T-helper 1 cell treated with Interleukin-12 subunit alpha and Interleukin-12 subunit beta and Interleukin-4 antibody, amounts not matched to agents 30 ng/mL and 1 ng/mL, for 36 hours (primary cell): ENCODE results near the gene RGL1. TPM values are rescaled to one million over a fixed set of nuclear protein-coding genes. Genes with fewer than 3 reads are reported as not detected.

Source experiments
- intact Hi-C: fragments of 100-400 bp; cut with micrococcal nuclease; formaldehyde crosslinking; loops from one replicate; pipeline ENCODE4 v1.15.1; 2024
- total RNA-seq: library from RNA; stranded (reverse); gene quantifications from 2 replicates; pipeline ENCODE4 v1.2.3, GENCODE V29; 2022

RGL1 gene
- total RNA-seq, 1 donor from 2014 or later, result 5.4 TPM

DNA sequence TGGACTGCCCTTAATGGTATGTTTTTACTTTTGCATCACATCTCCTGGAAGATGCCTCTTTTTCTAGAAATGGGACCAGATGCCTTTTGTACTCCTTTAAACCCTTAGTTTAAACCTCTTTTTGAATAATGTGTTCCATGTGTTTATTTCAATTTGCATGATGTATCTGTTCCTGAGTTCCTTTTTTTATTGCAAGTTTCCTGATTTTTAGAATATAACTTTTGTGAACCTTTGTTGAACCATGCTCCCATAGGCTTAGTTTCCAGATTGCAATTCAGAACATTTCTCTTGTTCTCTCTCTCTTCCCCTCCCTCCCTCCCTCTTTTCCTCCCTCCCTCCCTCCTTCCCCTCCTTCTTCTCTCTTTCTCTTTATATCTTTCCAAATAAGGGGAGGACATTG, 81.9 kb downstream of the RGL1 start:
- intact Hi-C loops, result no loop called here

GRCh38 chr1:183887826-183888819, 83.2 kb downstream of the RGL1 start:
- intact Hi-C loops, result no loop called here

GRCh38 chr1:183889095-183889494, 84.2 kb downstream of the RGL1 start:
- intact Hi-C loops, result no loop called here

GRCh38 chr1:183891158-183891856, 86.4 kb downstream of the RGL1 start:
- intact Hi-C loops, result no loop called here

GRCh38 chr1:183892351-183892793, 87.5 kb downstream of the RGL1 start:
- intact Hi-C loops, result no loop called here

DNA sequence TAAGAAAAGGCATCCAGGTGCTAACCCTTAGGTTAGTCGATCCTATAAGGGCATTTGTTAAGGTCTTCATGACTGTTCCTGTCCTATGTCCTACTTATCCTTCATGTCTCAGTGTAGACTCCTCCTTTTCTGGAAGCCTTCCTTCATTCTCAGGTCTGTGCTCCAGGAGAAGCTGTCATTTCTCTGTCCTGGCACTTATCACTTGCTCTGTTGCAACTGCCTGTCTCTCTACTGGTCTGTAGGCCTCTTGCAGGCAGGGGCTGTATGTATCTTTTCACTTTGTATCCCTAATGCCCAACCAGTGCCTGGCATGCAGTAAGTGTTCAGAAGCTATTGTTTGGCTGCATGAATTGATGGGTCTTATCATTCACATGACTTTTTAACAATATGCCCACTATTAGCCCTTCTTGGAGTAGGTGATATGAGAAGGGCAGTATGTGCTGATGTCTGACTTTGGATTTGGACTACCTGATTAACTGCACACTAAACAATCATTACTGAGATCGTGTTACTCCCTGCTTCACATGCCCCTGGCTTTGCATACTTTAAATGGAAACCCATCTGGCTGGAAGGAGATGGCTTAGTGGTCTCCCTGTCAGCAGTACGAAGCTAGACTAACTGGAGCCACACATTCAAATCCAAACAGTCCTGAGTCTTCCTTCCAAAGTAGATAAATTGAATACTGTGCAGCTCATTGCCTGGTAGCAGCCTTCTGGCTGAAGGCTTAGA, 88.8 kb downstream of the RGL1 start:
- intact Hi-C loops, result no loop called here

- intact Hi-C loops, result no loop called here
These were observed 89.3 kb downstream of the RGL1 start for GRCh38 chr1:183894290-183894565.

- intact Hi-C loops, result no loop called here
These were observed 91.6 kb downstream of the RGL1 start for GRCh38 chr1:183896466-183897048.

GRCh38 chr1:183898001-183898396, 93.1 kb downstream of the RGL1 start:
- intact Hi-C loops, result no loop called here

- intact Hi-C loops, result no loop called here
These were observed 93.7 kb downstream of the RGL1 start for GRCh38 chr1:183898610-183899009.

DNA sequence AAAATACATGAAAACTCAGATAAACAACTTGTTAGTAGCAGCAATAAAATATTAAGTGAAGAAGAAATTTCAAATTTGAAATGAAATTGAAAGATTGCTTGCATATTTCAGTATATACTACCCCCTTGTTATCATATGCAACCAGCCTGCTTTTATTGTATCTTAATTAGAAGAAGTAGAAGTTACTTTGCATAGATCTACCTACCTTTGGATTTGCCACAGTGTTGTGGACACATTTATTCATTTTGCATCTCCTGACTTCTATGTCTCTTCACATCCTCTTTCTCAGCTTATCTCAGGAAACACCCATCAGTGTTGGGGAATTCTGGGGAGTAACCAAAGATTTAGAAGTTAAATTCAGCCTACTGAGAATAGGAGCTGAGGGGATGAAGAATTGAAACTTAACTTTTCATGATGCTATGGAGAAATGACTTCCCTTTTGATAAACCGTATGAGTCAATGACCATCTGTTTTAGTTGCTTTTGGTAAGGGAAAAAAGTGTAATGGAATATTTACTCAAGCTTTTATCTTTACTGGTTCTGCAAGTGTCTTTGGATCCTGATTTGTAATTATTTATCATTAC, 96.9 kb downstream of the RGL1 start:
- intact Hi-C loops, result no loop called here

DNA sequence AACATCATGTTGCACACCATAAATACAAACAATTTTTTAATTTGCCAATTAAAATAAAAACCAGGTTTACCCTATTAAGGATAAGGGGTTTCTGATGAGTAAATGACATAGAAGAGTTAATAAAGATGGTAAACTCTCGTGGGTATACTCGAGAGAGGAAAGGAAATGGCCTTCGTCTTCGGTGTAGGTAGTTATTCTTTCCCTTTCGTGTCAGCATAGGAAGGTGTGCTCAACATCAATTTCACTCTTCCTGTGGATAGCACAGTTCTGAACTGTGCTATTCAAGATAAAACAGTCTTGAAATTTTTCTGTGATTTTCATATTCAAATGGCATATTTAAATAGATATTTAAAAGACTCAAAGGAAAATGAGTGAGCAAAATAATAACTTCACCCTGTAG, 98.2 kb downstream of the RGL1 start:
- intact Hi-C loops, result no loop called here

DNA sequence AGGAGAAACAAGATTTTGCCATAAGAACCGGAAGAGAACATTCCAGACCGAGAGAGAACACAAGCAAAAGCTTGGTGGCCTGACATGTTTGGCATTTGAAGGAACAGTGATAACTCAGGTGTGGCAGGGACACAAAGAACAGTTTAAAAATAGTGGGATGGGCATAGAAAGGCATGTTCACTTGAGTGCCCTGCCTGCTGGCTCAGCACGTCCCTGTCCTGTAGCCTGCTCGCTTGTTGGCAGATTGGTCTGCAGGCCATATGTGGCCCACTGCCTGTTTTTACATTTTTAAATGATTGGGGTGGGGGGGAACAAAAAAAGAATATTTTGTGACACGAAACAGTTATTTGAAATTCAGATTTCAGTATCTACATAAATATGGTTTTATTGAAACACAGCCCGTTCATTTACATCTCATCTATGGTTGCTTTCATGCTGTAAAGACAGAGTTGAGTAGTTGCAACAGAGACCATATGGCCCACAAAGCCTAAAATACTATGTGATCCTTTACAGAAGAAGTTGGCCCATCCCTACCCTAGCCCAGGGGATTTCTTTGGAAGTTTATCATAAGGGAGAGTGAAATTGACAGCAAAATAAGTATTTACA, 100.7 kb downstream of the RGL1 start:
- intact Hi-C loops, result no loop called here

- intact Hi-C loops, result no loop called here
These were observed 102.2 kb downstream of the RGL1 start for GRCh38 chr1:183907070-183907469.

DNA sequence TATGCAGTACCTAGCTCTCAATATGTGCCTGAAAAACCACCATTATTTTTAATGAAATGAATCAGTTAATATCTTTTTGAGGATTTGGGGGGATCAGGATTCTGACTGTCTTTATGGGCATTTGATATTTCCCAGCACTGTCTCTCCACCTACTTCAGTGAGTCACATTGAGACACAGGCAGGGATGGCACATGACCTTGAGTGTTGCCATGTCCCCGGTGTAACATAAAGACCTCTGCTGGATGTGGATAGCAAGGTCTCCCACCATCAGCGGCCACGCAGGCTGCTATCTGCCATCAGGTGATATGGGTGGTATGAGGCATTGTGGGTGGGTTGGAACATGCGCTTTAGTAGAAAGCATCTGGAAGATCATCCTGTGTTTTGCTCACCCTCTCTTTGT, 103.2 kb downstream of the RGL1 start:
- intact Hi-C loops, result no loop called here

- intact Hi-C loops, result loop anchor here (10.0 kb wide), 1 partner anchor 365 kb away; no protein-coding TSS in a partner anchor
These were observed 104.8 kb downstream of the RGL1 start for GRCh38 chr1:183909672-183910071.

DNA sequence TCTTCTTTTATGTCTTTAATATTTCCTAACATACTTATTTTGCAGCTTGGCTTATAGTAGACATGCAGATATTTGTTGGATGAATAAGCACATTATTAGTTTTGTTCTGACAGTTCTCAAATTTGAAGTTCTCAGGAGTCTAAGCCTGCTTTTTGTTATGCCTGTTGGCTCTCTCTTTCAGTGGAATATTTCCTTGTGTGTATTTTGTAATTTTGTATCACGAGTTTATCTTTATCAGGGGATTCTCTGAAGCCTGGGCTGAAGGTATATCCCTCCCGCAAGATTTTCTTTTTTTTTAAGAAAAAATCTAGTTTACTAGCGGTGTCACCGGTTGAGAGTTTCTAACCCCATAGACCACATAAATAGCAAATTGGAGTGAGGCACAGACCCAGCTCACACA, 105.9 kb downstream of the RGL1 start:
- intact Hi-C loops, result loop anchor here (1.0 to 10.0 kb wide), 2 partner anchors 69 to 366 kb away; no protein-coding TSS in a partner anchor

DNA sequence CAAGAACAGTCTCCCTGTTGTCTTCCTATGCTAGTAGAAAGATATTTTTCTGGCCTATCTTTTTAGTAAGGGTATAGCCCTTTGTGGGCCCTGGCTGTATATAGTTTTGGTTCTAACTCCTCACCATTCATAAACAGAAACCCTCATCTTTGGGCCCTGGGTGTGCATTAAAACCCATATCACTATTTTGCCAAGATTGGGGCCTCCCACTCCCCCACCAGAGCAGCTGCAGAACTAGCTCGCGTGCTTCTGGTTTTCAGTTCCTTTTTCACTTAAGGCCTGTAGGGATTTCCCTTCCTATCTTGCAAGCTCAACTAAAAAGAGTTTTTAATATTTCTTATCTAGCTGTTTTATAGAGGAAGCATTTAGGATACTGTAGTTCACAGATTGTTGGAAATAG, 106.4 kb downstream of the RGL1 start:
- intact Hi-C loops, result loop anchor here (1.0 to 10.0 kb wide), 2 partner anchors 69 to 366 kb away; no protein-coding TSS in a partner anchor

DNA sequence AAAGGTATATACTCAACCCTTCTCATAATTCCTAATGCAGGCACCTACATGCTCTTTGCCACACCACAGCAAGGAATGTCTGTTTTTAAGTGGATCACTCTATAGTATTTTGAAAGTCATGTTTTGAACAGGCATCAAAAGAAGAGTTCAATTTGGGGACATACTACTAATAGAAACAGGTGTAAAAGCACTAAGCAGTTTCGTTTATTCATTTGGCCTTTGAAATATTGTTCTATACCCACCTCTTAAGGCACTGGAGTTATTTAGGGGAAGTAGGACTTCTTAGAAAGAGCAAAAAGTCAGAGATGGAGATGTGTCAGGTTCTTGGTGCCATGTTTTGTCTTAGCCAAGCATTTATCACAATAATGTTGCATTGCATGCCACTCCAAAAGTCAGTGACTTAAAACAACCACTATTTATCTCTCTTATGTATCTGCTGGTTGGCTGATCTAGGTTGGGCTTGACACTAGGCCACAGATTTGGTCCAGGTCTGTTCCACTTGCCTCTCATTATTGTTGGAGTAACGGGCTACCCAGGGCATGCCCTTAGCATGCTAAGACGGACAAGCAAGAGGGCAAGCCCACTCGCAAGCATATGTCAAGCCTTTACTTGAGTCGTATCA, 107.5 kb downstream of the RGL1 start:
- intact Hi-C loops, result loop anchor here (10.0 kb wide), 1 partner anchor 368 kb away; no protein-coding TSS in a partner anchor

DNA sequence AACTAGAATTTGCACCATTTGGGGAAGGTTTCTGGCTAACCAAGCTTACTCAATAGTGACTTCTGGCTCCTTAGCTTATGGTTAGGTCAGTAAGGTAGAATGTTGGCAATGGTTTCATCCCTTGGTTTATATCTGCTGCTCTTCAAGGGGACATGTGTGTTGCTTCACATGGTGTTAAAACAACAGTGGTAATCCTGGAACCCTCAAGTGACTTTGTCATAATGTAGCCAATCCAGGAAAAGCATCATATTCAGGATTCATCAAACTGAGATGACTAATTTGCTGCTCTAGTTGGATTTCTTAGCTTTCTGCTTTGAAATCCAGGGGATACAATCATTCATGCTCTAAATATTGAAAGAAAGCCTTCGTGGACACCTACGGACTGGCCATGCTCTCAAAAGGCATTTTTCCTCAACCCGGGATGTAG, 108.7 kb downstream of the RGL1 start:
- intact Hi-C loops, result loop anchor here (10.0 kb wide), 1 partner anchor 369 kb away; no protein-coding TSS in a partner anchor
